ENCODE measurements around the gene TFEB.

GRCh38 chr6:41767112-41767833, 31.9 kb upstream of the TFEB start:
- TF ChIP-seq CTCF (optimal IDR thresholded peaks at IDR 0.05 in 1 of 3, IDR thresholded peaks at IDR 0.05 in 1 of 3, conservative IDR thresholded peaks at IDR 0.05 in 1 of 3; ENCODE audit: extremely low read depth in 1 of 3, insufficient read depth in 2 of 3, low read length in 3 of 3) (no peak), EZH2 (IDR thresholded peaks at IDR 0.05; ENCODE audit: low read length) (no peak)
